OCI-LY7 (cell line): ENCODE results near the gene DEDD2. TPM values are rescaled to one million over a fixed set of nuclear protein-coding genes. Genes with fewer than 3 reads are reported as not detected.
A peak's percentile ranks its signal among the peaks of the same experiment; 100 is the strongest.

ENCODE experiments used
- BruUV-seq: library from RNA; stranded (reverse); fragments of 400-500 nt; replicated peaks from 2 replicates; lab custom pipeline; 2021; lab: Mats Ljungman, UMichigan
- CTCF ChIA-PET: fragments of 300-600 bp; sonication (Branson Sonifier 250); formaldehyde crosslinking; loops from one replicate; lab custom pipeline; 2022; ENCODE audit warnings: antibody characterized with exemption; ENCODE audit not compliant: unreplicated experiment; lab: Charles Lee
- POLR2A ChIA-PET: fragments of 300-600 bp; sonication (Branson Sonifier 250); formaldehyde crosslinking; loops from one replicate; lab custom pipeline; 2022; ENCODE audit warnings: antibody characterized with exemption; lab: Charles Lee
- DNase-seq: peaks from one replicate; pipeline ENCODE4 v3.0.0-alpha.2; 2015; ENCODE audit warnings: low spot score
- H2AFZ ChIP-seq: fragments of 200-600 bp; sonication (generic), shearing (Covaris generic); 2 replicates; pipeline ENCODE4 v1.6.1; 2014; ENCODE audit warnings: mild to moderate bottlenecking, antibody characterized with exemption, low read length, moderate library complexity
- H3K27ac ChIP-seq: fragments of 200-600 bp; sonication (generic); 2 replicates; pipeline ENCODE4 v1.5.1; 2014; ENCODE audit warnings: mixed run types, low read depth, mild to moderate bottlenecking, moderate library complexity, low read length, inconsistent platforms; ENCODE audit not compliant: poor library complexity, severe bottlenecking
- H3K36me3 ChIP-seq: fragments of 200-600 bp; sonication (generic); 2 replicates; pipeline ENCODE4 v1.6.1; 2014; ENCODE audit warnings: mild to moderate bottlenecking, antibody characterized with exemption, low read length, moderate library complexity, mixed read lengths; ENCODE audit not compliant: insufficient read depth
- H3K4me1 ChIP-seq: fragments of 200-600 bp; sonication (generic); 2 replicates; pipeline ENCODE4 v1.5.1; 2014; ENCODE audit warnings: mild to moderate bottlenecking, low read length; ENCODE audit not compliant: insufficient read depth, poor library complexity, severe bottlenecking
- H3K4me2 ChIP-seq: fragments of 200-600 bp; sonication (generic); 2 replicates; pipeline ENCODE4 v1.6.1; 2014; ENCODE audit warnings: mild to moderate bottlenecking, low read length
- H3K4me3 ChIP-seq: fragments of 200-600 bp; sonication (generic); 2 replicates; pipeline ENCODE4 v1.5.1; 2014; ENCODE audit warnings: mild to moderate bottlenecking, low read depth, low read length; ENCODE audit not compliant: poor library complexity, severe bottlenecking
- H3K79me2 ChIP-seq: fragments of 200-600 bp; sonication (generic); 2 replicates; pipeline ENCODE4 v1.6.1; 2016; ENCODE audit warnings: low read depth, mild to moderate bottlenecking, low read length, moderate library complexity, mixed read lengths; ENCODE audit not compliant: insufficient read depth
- H3K9me2 ChIP-seq: fragments of 200-600 bp; sonication (generic); 2 replicates; pipeline ENCODE4 v1.6.1; 2016; ENCODE audit warnings: mild to moderate bottlenecking, low read length, mixed read lengths; ENCODE audit not compliant: insufficient read depth
- H3K9me3 ChIP-seq: fragments of 200-600 bp; sonication (generic); 2 replicates; pipeline ENCODE4 v1.6.1; 2014; ENCODE audit warnings: mild to moderate bottlenecking, mixed run types, low read length, mixed read lengths
- H4K20me1 ChIP-seq: fragments of 200-600 bp; sonication (generic); 2 replicates; pipeline ENCODE4 v1.6.1; 2014; ENCODE audit warnings: mild to moderate bottlenecking, antibody characterized with exemption, low read length, moderate library complexity, mixed read lengths; ENCODE audit not compliant: insufficient read depth
- EZH2phosphoT487 ChIP-seq: fragments of 200-600 bp; sonication (generic); IDR thresholded peaks from 2 replicates; pipeline ENCODE4 v1.6.1; 2018; ENCODE audit warnings: low read depth, borderline replicate concordance, mild to moderate bottlenecking, mixed run types, antibody characterized with exemption, low read length, moderate library complexity, mixed read lengths
- intact Hi-C: fragments of 100-400 bp; cut with micrococcal nuclease; formaldehyde crosslinking; loops from one replicate; pipeline ENCODE4 v1.10.0; 2022; ENCODE audit not compliant: unreplicated experiment
- total RNA-seq, 2 experiments: library from RNA; depleted of rRNA in 1 of 2; stranded (reverse); fragments of >200 nt in 1 of 2; shearing (Covaris generic) in 1 of 2; gene quantifications; 2 replicates each; pipeline ENCODE4 v1.2.3, GENCODE V29; 2014 to 2022
- TF ChIP-seq, protein P1 (sequence below): fragments of 200-600 bp; sonication (generic); conservative IDR thresholded peaks from 2 replicates; pipeline ENCODE4 v1.5.1; 2014; ENCODE audit warnings: mild to moderate bottlenecking, antibody characterized with exemption, low read length, moderate library complexity, mixed read lengths

The DEDD2 gene
- total RNA-seq, 2 experiments from 2014 or later = 15.5 to 41.9 TPM

- Histone ChIP-seq H3K27ac (no peak overlapping the region), H2AFZ (no peak overlapping the region), H3K9me3 (no peaks in the 10 kb centered on the region), H4K20me1 (no peaks in the 10 kb centered on the region), H3K4me3 (no peak overlapping the region), H3K9me2 (no peaks in the 10 kb centered on the region), H3K4me2 (no peak overlapping the region), H3K4me1 (peaks cover 10% of the 10 kb centered on the region), H3K79me2 (peaks cover 22% of the 10 kb centered on the region), H3K36me3 (peaks cover 76% of the 10 kb centered on the region)
- ChIA-PET CTCF (no interaction called here), POLR2A (no interaction called here)
- intact Hi-C loops = no loop called here
- DNase-seq = no peak
- no peak for TF ChIP-seq EZH2phosphoT487
- TF ChIP-seq, protein P1, sequence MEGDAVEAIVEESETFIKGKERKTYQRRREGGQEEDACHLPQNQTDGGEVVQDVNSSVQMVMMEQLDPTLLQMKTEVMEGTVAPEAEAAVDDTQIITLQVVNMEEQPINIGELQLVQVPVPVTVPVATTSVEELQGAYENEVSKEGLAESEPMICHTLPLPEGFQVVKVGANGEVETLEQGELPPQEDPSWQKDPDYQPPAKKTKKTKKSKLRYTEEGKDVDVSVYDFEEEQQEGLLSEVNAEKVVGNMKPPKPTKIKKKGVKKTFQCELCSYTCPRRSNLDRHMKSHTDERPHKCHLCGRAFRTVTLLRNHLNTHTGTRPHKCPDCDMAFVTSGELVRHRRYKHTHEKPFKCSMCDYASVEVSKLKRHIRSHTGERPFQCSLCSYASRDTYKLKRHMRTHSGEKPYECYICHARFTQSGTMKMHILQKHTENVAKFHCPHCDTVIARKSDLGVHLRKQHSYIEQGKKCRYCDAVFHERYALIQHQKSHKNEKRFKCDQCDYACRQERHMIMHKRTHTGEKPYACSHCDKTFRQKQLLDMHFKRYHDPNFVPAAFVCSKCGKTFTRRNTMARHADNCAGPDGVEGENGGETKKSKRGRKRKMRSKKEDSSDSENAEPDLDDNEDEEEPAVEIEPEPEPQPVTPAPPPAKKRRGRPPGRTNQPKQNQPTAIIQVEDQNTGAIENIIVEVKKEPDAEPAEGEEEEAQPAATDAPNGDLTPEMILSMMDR = no peak
- no TSS peak for BruUV-seq
Measured at GRCh38 chr19:42225718-42226292, 8.3 kb upstream of the DEDD2 start.

- Histone ChIP-seq H3K36me3 (peaks cover 70% of the 10 kb centered on the region), H3K79me2 (peaks cover 27% of the 10 kb centered on the region), H3K4me1 (peaks cover 11% of the 10 kb centered on the region), H2AFZ (no peak overlapping the region), H3K4me2 (no peak overlapping the region), H4K20me1 (no peaks in the 10 kb centered on the region), H3K9me2 (no peaks in the 10 kb centered on the region), H3K4me3 (no peak overlapping the region), H3K9me3 (no peaks in the 10 kb centered on the region), H3K27ac (no peak overlapping the region)
- TF ChIP-seq, protein P1 = no peak
- TF ChIP-seq EZH2phosphoT487 = no peak
- POLR2A ChIA-PET = no interaction called here
- no TSS peak for BruUV-seq
- CTCF ChIA-PET = no interaction called here
- intact Hi-C loops = no loop called here
- DNase-seq = no peak
Measured at GRCh38 chr19:42224940-42225717, 7.7 kb upstream of the DEDD2 start.

- peak overlapping the region; percentile 44; the same call in 1 of the 2 replicates for H2AFZ ChIP-seq
- H3K4me2 ChIP-seq = peak overlapping the region; percentile 93
- no peak for TF ChIP-seq EZH2phosphoT487
- TF ChIP-seq, protein P1 = no peak
- CTCF ChIA-PET = no interaction called here
- no peak for DNase-seq
- intact Hi-C loops = no loop called here
- H3K4me3 ChIP-seq = peak overlapping the region; percentile 82
- peaks cover 28% of the 10 kb centered on the region for H3K36me3 ChIP-seq
- peak overlapping the region; percentile 29 for H3K27ac ChIP-seq
- peaks cover 7% of the 10 kb centered on the region; the same call in 1 of the 2 replicates for H4K20me1 ChIP-seq
- no peaks in the 10 kb centered on the region for H3K9me2 ChIP-seq
- H3K79me2 ChIP-seq = peaks cover 45% of the 10 kb centered on the region
- POLR2A ChIA-PET = interaction anchor here (1.5 to 2.8 kb wide), 2 partner anchors 14 to 22 kb away, joined by 4 to 7 read pairs; partner anchors contain the start of gene GSK3A
- H3K9me3 ChIP-seq = no peaks in the 10 kb centered on the region
- no TSS peak for BruUV-seq
- H3K4me1 ChIP-seq = peaks cover 38% of the 10 kb centered on the region
Measured at GRCh38 chr19:42220751-42221097, 3.2 kb upstream of the DEDD2 start.
